Activated CD8-positive, alpha-beta memory T cell treated with anti-CD3 and anti-CD28 coated beads, Interleukin-2, amount 50 U/mL, for 1 hour (primary cell): ENCODE results near the gene MTNR1B.

Experiments
- DNase-seq: peaks from one replicate; pipeline ENCODE4 v3.0.0-alpha.2; 2020; ENCODE audit errors: extremely low read depth

The MTNR1B gene

GRCh38 chr11:92978271-92979111 is 9.0 kb downstream of the MTNR1B start:
- no peak for DNase-seq

DNA sequence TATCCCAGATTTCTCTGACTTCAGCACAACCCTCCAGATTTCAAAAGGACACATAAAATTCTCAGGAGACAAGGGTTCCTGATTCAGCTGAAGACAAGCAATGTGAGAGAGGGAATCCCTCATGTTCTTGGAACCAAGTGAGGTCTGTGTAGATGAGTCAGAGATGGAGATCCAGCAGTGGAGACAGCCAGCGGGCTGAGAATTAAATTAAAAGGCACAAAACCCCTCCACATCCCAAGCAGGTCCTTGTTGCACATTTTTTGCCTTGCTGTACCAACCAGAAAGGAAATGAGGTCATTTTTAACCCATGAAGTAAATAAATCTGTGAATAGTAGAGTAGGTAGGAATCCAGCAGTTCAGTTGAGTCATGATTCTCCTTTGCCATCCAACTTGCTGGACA is 9.7 kb downstream of the MTNR1B start:
- no peak for DNase-seq

DNA sequence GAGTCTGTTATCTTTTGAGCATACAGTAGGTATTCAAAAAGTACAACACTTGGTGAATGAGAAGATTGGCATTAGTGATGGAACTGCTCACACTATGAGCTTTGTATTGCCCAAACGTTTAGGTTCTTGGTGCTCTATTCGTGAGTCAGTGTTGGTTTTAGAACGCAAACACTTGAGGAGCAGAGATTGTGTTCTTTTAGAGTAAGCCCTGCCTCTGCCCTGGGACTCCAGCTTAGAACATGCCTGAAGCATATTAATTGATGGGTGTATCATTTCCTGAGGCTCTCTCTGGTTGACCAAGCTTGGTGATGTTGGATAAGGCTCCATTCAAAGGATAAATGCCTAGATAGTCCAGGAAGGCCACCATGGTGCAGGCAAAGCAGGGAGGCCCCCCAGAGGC is 10.9 kb downstream of the MTNR1B start:
- no peak for DNase-seq

DNA sequence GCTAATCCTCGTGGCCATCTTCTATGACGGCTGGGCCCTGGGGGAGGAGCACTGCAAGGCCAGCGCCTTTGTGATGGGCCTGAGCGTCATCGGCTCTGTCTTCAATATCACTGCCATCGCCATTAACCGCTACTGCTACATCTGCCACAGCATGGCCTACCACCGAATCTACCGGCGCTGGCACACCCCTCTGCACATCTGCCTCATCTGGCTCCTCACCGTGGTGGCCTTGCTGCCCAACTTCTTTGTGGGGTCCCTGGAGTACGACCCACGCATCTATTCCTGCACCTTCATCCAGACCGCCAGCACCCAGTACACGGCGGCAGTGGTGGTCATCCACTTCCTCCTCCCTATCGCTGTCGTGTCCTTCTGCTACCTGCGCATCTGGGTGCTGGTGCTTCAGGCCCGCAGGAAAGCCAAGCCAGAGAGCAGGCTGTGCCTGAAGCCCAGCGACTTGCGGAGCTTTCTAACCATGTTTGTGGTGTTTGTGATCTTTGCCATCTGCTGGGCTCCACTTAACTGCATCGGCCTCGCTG is 12.1 kb downstream of the MTNR1B start:
- no peak for DNase-seq

DNA sequence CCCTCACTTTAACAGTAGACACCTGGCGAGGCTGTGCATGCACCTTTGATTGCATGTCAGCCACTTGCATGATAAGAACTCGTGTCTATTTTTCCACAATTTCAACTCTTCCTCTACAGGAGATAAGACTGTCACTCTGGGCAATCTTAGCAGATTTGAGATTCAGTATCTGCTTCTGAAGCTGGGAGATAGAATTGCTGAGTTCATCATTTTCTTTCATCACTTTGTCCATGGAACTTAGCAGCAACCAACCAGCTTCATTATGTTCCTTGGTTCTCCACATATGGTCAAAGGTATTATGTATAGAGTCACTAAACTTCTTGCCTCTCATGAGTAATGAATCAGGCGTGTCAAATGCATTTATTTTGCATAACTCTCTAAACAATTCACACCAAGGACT is 17.1 kb downstream of the MTNR1B start:
- DNase-seq, result no peak

DNA sequence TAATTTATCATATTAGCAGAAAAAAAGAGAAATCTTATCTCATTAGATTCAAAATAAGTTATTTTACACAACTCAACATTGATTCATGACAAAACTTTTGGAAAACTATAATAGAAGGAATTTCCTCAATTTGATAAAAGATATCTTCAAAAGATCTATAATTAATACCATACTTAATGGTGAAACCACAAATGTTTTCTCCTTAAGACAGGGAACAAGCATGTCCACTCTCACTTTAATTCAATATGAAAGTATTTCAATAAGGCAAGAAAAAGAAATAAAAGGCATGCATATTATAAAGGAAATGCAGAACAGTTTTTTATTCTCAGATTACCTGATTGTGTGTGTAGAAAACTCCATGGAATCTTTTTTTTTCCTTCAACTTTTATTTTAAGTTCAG is 23.6 kb downstream of the MTNR1B start:
- DNase-seq, result no peak

DNA sequence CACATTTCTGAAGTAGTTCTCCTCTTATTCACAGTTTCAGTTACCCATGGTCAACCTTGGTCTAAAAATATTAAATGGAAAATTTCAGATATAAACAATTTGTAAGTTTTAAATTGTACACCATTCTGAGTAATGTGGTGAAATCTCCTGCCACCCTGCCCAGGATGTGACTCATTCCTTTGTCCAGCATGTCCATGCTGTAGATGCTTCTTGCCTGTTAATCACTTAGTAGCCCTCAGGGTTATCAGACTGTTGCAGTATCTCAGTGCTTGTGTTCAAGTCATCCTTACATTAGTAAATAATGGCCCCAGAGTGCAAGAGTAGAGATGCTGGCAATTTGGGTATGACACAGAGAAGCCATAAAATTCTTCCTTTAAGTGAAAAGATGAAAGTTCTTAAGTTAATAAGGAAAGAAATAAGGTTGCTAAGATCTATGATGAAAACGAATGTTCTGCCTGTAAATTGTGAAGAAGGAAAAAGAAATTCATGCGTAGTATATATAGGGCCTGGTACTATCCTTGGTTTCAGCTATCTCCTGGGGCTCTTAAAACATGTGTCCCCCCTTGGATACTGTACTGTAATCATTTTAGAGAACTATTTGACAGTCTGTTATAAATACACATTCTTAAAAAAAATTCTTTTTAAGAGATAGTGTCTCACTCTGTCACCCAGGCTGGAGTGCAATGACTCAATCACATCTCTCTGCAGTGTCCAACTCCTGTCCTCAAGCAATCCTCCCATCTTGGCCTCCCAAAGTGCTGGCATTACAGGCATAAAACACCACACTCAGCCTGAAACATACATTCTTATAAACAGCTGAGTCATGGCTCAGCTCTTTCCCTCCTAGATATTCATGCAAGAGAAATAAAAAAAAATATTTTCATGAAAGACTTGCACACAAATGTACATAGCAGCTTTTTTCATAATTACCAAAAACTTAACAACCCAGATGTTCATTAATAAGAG is 31.3 kb downstream of the MTNR1B start:
- DNase-seq, result no peak

DNA sequence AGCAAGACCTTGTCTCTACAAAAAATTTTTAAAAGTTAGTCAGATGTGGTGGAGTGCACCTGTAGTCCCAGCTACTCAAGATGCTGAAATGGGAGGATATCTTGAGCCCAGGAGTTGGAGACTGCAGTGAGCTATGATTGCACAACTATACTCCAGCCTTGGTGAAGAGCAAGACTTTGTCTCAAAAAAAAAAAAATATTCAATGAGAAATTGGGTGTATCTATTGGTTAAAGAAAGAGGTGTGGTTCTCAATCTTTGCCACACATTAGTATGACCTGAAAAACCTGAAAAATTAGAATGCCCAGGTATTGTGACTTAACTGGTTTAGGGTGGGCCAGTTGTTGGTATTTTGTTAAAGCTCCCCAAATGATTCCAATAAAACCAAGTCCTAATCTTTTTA is 32.4 kb downstream of the MTNR1B start:
- no peak for DNase-seq

DNA sequence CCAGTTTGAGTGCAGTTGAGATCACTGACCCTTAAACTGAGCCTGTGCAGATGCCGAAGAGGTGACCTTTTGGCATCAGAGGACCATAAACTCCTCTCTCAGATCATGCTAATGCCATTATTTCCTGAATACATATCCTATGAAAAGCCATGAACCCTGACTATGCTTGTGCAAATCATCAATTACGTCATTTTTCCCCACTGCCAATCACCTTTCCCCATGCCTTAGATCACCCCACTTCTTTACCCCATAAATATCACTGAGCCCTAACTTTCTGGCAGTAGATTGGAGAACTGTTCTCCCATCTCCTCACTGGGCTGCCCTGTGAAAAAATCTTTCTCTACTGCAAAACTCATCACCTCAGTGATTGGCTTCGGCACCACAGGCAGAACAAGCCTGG is 32.9 kb downstream of the MTNR1B start:
- DNase-seq, result no peak

DNA sequence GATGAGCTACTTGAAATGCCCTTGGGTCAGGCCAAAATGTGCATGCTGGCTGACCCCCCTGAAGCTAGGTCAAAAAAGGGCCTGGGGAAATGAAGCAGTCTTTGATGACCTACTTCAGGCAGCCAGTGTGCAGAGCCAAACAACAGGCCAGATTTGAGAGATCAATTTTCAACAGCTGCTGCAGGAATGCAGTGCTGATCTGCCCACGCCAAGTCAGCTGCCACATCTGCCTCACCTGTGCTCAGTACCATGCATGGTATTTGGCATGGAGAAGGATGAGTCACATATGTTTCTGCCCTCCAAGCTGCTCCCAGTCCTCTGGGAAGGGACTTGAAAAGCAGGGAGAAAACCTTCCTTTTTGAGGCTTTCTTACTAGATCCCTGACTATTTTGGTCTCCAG is 35.8 kb downstream of the MTNR1B start:
- no peak for DNase-seq

DNA sequence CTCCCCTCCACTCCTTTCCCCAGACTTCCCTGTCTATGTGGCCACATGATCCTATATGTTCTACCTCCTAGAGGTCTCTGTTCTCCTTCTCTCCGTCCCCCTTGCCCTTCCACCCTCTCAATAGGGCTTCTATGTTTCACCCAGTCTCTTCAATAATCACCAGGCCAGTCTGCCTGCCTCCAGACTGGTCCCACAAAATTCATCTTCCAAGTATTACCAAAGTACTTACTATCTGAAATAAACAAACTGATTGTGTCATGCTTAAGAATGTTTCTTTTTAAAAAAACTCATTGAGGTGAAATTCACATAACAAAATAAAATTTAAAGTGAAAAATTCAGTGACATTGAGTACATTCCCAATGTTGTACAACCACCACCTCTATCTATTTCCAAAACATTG is 44.2 kb downstream of the MTNR1B start:
- DNase-seq, result no peak

DNA sequence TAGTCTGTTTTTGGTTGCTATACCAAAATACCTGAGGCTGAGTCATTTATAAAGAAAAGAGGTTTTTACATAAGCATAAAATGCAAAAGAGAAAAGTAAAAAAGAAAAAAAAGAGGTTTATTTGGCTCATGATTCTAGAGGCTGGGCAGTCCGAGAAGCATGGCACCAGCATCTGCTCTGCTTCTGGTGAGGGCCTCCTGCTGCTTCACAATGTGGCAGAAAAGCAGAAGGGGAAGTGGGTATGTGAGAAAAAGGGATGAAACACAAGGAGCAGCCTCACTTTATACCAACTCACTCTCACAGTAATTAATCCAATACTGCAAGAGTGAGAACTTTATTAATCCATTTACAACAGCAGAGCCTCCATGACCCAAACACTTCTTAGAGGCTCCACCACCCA is 47.1 kb downstream of the MTNR1B start:
- DNase-seq, result no peak

GRCh38 chr11:93017821-93018690 is 48.6 kb downstream of the MTNR1B start:
- DNase-seq, result no peak

DNA sequence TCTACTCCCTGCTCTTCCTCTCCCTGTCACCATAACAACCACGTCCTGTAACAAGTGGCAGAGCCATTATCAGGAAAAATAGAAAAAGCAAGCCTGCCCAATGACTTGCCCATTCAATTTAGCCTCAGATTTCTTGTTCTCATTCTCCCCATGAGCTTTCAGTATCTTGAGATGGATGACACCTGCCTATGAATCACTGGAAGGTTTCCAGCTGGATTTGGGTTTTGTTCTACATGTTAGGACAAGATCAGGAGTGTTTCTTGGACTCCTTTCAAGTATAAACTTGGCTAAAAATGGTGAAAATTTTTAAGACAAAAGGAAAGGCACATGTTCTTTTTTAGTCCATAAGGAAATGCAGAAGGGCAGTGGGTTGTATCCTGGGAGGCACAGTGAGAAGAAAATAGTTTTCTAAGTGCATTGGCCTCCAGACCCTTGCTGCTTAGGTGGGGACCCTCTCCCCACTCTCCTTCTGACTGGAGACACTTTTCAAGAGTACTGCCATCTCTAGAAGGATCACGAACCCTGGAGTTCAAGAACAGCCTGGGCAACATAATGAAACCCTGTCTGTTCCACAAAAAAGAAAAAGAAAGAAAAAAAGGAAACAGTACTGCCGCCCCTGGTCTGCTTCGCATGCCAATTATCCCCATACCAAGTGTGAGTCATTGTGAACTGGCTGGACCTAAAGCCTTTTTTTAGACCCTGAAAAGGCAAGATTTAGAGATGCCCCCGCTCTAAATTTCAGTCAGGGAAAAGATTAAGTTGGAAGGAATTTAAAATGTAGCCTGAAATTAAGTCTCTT is 51.0 kb downstream of the MTNR1B start:
- no peak for DNase-seq

GRCh38 chr11:93024369-93024768 is 54.9 kb downstream of the MTNR1B start:
- DNase-seq, result no peak

GRCh38 chr11:93025558-93026255 is 56.3 kb downstream of the MTNR1B start:
- DNase-seq, result no peak

DNA sequence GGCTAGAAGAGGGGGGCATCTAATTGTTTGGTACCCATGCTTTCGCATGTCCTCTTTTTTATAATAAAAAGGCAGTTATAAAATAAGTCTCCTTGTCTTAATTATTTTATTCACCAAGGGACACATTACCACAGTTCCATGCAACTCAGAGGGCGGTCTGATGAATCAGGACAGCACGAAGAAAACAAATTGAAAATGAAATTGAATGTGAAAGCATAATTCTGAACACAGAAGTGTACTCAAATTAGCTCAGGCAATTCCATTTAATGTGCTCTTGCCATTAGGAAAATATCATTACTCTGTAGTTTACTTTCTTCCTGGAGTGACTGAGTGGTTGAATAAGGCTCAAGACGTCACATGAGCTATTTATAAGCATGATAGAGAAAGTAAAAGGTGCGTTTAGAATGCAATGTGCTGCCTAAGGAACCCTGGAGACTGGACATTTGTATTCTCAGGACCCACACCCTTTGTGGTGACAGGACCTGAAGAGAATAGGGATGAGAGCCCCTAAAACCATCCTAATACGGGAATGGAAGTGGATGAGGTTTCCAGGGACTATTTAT is 59.6 kb downstream of the MTNR1B start:
- no peak for DNase-seq

GRCh38 chr11:93031386-93031785 is 61.9 kb downstream of the MTNR1B start:
- no peak for DNase-seq
